HG03460 (cell line): ENCODE data around the gene TGM2.
"Not testable (repeated sequence)": the region's sequence is repeated elsewhere in the genome, so short reads cannot be mapped to it uniquely, and the experiment has no call there.

Experiments
- ATAC-seq: cut with Tn5 transposase; IDR thresholded peaks from one replicate; pipeline ENCODE4 v1.9.1; 2021; ENCODE audit not compliant: unreplicated experiment

Gene TGM2

DNA sequence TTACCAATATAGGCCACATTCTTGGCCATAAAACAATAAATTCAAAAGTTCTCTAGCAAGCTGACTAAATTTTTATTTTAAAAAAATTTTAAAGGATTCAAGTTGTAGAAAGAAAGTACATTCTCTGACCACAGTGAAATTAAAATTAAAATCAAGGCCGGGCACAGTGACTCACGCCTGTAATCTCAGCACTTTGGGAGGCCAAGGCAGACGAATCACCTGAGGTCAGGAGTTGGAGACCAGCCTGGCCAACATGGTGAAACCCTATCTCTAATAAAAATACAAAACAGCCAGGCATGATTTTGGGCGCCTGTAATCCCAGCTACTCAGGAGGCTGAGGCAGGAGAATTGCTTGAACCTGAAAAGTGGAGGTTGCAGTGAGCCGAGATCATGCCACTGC is 62.9 kb downstream of the TGM2 start:
- ATAC-seq = not testable (repeated sequence)

DNA sequence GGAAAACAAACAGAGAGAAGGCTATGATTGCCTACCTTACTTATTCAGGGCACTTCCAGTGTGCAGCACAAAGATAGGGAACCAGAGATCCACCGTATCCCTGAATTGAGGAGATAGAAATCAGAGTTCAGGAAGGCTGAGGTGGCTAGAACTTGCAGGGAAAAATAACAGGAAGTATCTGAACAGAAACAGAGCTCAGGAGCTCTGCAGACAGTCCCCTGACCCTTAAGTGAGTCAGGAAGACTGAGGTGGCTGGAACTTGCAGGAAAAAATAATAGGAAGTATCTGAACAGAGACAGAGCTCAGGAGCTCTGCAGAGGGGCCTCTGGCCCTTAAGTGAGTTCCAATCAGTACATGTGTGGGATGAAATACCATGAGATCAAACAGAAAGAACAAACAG is 66.1 kb downstream of the TGM2 start:
- no peak for ATAC-seq

DNA sequence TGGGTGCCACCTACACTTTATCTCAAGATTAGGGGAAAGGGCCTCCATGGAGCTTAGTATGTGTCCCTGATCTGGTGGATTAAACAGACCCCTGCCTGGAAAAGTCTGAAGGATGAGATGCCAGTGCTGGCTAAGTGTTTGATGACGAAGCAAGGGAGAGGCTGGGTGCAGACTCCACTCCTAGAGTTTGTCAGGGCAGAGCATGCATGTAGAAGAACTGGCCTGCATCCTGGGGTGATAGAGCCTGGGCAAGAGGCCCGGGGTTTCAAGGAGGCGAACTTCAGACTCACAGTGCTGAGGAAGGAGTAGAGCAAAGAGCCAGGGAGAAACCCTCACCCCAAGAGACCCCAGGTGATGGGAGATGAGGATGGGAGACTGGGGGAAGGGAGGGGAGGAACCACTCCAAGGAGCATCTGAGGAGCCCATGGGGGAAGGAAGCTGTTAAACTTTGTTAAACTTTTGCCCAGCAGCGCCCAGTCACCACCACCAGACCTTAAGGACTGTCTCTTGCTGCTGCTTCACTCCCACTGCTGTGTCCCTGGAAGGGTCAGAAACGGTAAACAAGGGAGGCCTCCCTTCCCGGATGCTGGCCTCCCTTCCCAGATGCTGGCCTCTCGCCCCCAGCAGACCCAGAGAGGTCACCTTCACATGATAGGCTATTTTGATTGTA is 69.9 kb downstream of the TGM2 start:
- ATAC-seq = no peak

DNA sequence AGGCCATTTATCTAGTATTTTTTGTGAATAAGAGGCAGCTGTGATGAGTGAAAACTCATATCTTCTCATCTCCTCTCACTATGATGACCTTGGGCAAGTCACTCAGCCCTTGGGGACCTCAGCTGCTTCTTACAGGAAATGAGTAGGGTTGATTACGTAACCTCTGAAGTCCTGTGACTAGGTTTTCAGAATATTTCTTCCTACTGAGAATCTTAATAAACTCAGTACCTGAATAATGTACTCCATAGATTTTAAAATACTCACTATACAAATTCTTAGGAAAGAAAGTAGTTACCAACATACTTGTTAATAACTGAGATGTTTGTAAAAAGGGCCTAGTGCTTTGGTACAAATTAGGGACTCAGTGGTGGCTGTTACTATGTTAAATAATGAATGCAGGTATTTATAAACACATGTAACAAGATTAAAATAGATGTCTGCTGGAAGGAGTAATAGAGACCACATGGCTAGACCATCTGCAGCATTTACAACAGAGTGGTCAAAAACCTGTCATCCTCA is 70.6 kb downstream of the TGM2 start:
- peak; percentile 69 for ATAC-seq

DNA sequence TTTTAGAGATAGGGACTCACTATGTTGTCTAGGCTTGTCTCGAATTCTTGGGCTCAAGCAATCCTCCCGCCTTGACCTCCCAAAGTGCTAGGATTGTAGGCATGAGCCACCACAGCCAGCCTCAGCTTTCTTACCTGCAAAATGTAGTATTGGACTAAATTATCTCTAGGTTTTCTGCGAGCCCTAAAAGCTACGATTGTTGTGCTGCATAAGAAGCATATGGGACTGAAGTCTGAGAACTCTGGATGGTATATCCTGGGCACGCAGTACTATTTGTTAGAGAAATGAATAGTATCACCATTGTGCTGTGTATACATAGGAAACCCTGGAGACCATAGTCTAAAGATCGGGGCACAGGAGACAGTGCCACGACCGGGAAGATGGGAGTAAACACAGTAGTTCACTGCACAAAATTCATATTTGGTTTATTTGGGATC is 71.4 kb downstream of the TGM2 start:
- ATAC-seq = no peak

DNA sequence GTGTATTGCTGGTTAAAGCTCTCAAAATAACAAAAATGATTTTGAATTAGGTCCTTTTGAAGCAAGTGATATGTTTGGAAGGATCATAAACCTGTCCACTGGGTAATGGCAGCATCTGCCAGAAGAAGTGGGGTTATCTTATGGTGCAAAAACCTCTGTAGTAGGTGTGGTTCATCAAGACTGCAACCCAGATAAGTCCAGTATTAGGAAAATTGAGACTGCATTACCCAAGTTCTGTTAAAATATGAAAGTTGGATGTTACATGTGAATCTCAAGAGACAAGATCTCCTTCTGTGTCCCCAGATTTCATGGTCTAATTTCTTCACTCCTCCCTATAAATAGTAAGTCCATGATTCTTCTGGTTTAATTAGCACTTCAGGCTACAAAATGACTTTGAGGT is 72.2 kb downstream of the TGM2 start:
- ATAC-seq = no peak

DNA sequence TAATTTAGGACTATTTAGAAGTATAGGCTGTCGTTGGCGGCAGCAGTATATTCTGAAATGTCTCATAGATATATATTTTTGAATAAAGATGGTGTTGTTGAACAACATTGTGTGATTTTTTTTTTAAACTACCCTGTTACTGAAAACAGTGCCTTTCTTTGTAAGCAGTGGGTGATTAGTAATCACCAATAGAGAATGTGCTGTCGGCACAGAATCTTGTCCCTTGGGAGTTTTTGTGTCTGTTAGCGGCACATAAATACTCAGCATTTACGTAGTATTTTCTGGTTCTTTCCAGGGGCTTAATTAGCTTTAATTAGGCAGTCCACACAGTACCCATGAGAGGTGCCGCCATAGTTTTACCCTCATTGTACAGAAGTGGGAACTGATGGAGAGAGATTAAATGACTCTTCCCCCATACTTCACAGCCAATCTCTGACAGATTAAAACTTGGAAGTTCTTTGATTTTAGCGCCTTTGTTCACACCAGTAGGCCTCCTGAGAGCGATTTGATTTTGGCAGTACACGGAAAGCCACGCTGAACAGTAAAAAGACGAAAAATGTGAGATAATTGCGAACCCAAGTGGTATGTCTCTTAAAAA is 72.7 kb downstream of the TGM2 start:
- no peak for ATAC-seq

DNA sequence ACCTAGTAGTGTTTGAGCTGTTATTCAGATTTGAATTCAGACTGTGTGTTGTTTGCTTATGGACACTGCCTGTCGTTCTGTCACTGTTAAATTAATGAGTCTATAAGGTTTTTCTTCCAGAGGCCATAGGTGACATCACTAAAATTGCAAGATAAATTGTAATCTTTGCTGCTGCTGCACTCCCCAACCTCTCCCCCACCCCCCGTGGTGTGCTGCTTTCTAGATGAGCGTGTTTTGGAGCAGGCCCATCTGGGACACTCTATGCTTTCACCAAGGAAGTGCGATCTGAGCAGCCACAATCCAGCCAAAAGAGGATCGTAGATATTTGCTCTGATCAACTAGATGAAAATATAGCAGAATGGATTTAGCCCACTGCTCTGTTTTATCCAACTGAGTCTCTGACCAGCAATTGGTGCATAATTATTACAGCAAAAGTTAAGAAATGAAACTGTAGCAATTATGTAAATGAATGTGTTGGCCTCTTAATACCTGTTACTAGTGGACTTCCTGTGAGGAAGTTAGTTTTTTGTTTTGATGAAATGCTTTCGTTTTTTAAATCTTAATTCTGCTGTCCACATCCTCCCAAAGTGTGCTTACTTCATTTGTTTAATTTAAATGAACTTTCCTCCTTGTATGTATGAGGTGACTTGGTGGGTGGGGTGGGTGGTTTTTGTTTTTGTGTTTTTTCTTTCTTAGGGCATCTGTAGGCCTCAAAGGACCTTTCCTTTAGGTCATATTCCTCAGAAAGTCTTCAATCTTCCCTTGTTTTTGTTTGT is 73.4 kb downstream of the TGM2 start:
- ATAC-seq = no peak

DNA sequence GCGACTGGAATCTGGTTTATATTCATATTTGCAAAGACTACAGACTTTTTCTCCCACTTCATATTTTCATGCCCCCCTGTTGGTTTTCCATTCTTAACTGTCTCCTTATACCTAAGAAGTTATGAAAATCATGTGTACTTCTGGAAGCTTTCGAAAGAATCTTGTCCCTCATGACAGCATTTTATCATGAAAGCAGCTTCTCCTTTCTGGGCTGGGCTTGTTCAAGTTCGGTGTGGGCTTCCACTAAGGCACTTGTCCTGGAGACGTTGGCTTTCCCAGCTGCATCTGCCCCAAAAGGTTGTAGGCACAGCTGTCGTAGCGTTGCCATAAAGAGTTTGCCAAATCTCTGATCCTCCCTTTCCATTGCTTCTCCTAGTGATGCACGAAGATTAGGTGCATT is 75.0 kb downstream of the TGM2 start:
- ATAC-seq = no peak

DNA sequence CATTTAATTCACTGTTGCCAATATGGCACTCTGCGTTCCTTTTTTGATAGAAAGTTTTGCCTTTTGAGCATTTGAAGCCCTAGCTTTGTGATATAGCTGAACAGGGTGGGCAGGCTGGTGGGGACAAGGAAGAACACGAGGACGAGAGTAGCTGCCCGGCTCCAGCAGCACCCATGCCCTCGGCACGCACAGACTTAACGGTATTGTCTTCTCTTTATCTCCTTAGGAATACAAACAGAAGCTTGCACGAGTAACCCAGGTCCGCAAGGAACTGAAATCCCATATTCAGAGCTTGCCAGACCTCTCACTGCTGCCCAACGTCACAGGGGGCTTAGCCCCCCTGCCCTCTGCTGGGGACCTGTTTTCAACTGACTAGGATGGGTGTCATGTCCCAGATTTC is 75.6 kb downstream of the TGM2 start:
- no peak for ATAC-seq

DNA sequence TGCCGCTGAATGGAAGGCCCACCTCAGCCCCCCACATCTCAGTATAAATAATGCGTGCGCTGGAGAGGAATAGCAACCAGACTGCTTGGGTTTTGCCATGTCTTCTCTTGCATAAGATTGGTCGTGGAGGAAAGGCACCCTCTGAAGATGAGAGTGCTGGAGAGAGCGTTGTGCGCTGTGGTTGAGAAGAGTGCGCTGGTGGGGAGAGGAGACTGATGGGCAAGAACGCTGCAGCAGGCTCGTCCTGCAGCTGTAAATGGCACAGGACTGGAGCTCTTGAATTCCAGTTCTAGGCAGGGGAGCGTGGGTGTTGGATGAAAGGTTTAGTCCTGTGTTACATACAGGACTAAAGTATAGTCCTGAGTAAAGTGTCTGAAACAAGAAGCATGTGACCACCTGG is 80.0 kb downstream of the TGM2 start:
- no peak for ATAC-seq

DNA sequence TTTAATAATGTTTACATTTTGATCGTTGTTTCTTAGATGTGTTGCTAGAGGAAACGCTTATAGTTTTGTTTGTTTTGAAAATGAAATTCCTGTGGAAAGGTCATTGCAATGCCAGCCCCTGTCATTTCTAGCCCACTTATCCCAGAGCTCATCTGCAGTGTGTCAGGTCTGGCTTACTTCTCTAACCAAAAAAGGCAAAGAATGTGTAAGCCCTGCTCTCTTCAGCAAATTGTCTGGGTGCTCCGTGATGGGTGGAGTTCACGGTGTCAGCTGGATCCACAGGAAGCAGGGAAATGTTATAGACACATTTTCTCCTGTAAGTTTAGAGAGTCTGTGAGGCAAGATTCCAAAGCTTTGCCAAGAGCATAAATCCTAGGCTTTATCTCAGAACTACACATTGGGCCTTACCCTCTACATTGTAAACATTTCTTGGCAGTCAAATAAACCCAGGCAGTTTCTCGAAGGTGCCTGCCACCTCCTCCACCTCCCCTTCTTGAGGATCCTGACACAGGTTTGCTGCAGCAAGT is 80.6 kb downstream of the TGM2 start:
- no peak for ATAC-seq

DNA sequence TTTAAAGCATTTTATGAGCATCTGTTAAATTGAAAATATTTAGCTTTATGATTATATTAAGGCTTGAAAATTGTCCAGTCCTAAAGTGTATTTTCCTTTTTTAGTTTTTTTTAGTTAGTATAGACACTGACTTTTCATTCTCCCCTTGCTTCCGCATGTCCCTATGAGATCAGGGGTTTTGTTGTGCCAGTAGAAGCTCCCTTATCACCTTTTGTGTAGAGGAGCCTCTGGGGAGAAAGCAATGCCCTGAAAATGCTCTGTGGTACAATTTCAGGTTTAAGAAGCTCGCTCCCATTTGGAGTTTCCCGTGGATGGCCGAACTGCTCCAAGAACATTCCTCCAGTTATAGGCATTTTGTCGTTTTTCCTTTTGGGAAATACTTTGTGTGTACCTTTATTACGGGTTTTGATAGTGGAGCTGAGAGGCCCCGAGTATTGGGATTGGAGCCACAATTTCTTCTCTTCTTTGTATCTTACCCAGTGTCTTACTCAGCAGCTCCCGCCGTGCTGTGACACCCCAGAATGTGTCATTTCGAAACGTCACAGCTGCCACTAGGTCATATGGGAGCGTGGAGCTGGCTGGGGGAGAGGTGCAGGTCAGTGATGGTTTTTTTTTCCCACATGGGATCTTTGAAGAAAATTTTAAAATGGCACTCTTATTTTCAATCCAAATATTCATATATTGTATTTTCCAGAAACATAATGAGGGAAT is 81.6 kb downstream of the TGM2 start:
- no peak for ATAC-seq

DNA sequence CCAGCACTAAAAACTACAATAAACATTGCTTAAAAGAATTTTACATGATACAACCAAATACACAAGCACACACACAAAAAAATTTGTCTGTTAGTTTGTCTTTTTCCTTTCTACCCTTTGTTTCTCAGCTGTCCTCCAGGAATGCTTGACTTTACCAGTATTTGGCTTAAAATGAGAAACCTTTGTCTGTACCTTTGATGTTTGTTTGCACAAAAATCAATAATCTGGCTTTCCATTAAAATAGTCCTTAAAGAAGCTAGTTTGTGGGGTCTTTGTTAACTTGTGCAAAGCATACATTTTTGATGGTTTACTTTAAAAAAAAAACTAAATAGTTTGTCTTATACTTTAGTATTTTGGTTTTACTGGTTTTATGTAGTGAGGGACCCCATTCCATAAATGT is 82.2 kb downstream of the TGM2 start:
- ATAC-seq = no peak

DNA sequence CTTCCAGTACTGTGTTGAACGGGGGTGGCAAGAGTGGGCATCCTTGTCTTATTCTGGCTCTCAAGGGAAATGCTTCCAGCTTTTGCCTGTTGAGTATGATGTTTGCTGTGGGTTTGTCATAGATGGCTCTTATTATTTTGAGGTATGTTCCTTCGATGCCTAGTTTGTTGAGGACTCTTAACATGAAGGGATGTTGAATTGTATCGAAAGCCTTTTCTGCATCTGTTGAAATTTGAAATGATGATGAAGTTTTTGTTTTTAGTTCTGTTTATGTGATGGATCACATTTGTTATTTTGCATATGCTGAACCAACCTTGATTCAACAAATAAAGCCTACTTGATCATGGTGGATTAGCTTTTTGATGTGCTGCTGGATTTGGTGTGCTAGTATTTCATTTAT is 83.5 kb downstream of the TGM2 start:
- ATAC-seq = no peak

DNA sequence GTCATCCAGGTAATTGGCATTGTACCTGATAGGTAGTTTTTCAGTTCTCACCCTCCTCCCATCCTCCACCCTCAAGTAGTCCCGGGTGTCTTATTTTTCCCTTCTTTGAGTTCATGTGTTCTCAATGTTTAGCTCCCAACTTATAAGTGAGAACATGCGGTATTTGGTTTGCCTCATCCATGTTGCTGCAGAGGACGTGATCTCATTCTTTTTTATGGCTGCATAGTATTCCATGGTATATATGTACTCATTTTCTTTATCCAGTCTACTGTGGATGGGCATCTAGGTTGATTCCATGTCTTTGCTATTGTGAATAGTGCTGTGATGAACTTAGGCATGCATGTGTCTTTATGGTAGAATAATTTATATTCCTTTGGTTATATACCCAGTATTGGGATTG is 85.7 kb downstream of the TGM2 start:
- no peak for ATAC-seq

DNA sequence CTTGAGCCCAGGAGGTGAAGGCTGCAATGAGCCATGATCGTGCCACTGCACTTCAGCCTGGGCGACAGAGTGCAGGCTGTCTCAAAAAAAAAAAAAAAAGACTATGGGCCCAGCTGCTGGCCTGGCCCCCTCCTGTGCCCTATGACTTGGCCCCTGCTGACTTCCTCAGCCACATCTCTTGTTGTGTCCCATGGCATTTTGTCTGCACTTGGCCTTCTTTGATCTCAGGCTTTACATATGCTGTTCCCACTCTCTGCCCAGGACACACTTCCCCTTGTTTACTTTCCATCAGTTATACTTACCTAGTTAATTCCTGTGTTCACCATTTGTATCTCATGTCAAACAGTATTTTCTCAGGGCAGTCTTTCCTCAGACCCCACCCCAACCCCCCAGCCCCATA is 87.0 kb downstream of the TGM2 start:
- no peak for ATAC-seq
